HCT116 (cell line): ENCODE measurements around the gene FN3K. TPM values are rescaled to one million over a fixed set of nuclear protein-coding genes. Genes with fewer than 3 reads are reported as not detected.

Experiments used
- ATAC-seq: fragments of 200-7000 bp; cut with Tn5 transposase; 2 replicates; pipeline ENCODE4 v1.9.1; 2020; ENCODE audit warnings: mild to moderate bottlenecking, moderate library complexity
- BruUV-seq: library from RNA; stranded (reverse); fragments of 400-500 nt; replicated peaks from 2 replicates; lab custom pipeline; 2021; lab: Mats Ljungman, UMichigan
- CTCF ChIA-PET: fragments of 300-600 bp; sonication (Branson Sonifier 250); formaldehyde crosslinking; loops from one replicate; lab custom pipeline; 2021; ENCODE audit warnings: antibody characterized with exemption; lab: Charles Lee
- POLR2A ChIA-PET: fragments of 300-600, 350-600 bp; sonication (Branson Sonifier 250); formaldehyde crosslinking; loops from one replicate; lab custom pipeline; 2021; ENCODE audit warnings: antibody characterized with exemption; lab: Charles Lee
- RAD21 ChIA-PET, 2 experiments: fragments of 300-600 bp; sonication (Branson Sonifier 250); formaldehyde crosslinking; loops; one replicate each; lab custom pipeline; 2023; ENCODE audit warnings: low total read pairs in 2 of 2; ENCODE audit not compliant: uncharacterized antibody in 2 of 2, unreplicated experiment in 2 of 2, low non-redundant PET in 1 of 2; lab: Charles Lee
- DNase-seq: peaks from one replicate; pipeline ENCODE4 v3.0.0-alpha.2; 2010; ENCODE audit warnings: low read depth, low spot score
- H2AFZ ChIP-seq: fragments of 200-600 bp; shearing (Covaris generic), sonication (generic); 2 replicates; pipeline ENCODE4 v1.6.1; 2017; ENCODE audit warnings: low read depth, mixed run types, mixed read lengths, antibody characterized with exemption, low read length; ENCODE audit not compliant: poor library complexity, severe bottlenecking
- H3K27ac ChIP-seq: 2 replicates; pipeline ENCODE4 v1.5.1; 2012; ENCODE audit warnings: low read depth, low read length
- H3K27me3 ChIP-seq: fragments of 200-600 bp; sonication (generic); 2 replicates; pipeline ENCODE4 v1.6.1; 2016; ENCODE audit warnings: mixed run types, low read length, mixed read lengths; ENCODE audit not compliant: insufficient read depth
- H3K36me3 ChIP-seq, 2 experiments: fragments of 200-500 bp in 1 of 2; fragments of 200-600 bp in 1 of 2; sonication (Bioruptor generic) in 1 of 2; sonication (generic) in 1 of 2; 2 replicates each; pipeline versions ENCODE4 v1.5.1 to v1.6.1; 2014 to 2016; ENCODE audit warnings: low read length in 2 of 2, inconsistent platforms in 1 of 2, mixed read lengths in 1 of 2, mixed run types in 1 of 2; ENCODE audit not compliant: insufficient read depth in 2 of 2, control insufficient read depth in 1 of 2
- H3K4me1 ChIP-seq, 2 experiments: fragments of 200-600 bp in 1 of 2; sonication (generic) in 1 of 2; 2 replicates each; pipeline versions ENCODE4 v1.5.1 to v1.6.1; 2012 to 2017; ENCODE audit warnings: low read length in 2 of 2, inconsistent platforms in 1 of 2, mild to moderate bottlenecking in 1 of 2, mixed read lengths in 1 of 2, mixed run types in 1 of 2, moderate library complexity in 1 of 2; ENCODE audit not compliant: insufficient read depth in 2 of 2, control insufficient read depth in 1 of 2
- H3K4me2 ChIP-seq: fragments of 200-600 bp; sonication (generic); 2 replicates; pipeline ENCODE4 v1.6.1; 2017; ENCODE audit warnings: mixed run types, low read length, mixed read lengths
- H3K4me3 ChIP-seq, 2 experiments: fragments of 200-600 bp in 1 of 2; sonication (generic) in 1 of 2; replicated peaks in 1 of 2; 2 replicates each; pipeline ENCODE4 v1.5.1; 2011 to 2016; ENCODE audit warnings: low read length in 2 of 2, control low read depth in 1 of 2, low read depth in 1 of 2, mild to moderate bottlenecking in 1 of 2, mixed read lengths in 1 of 2, mixed run types in 1 of 2
- H3K79me2 ChIP-seq: fragments of 200-600 bp; sonication (generic); 2 replicates; pipeline ENCODE4 v1.6.1; 2017; ENCODE audit warnings: mild to moderate bottlenecking, mixed run types, low read length, moderate library complexity, mixed read lengths; ENCODE audit not compliant: insufficient read depth
- H3K9ac ChIP-seq: fragments of 200-600 bp; sonication (generic); 2 replicates; pipeline ENCODE4 v1.6.1; 2016; ENCODE audit warnings: low read length, mixed read lengths
- H3K9me2 ChIP-seq: fragments of 200-600 bp; sonication (generic), shearing (Covaris generic); 2 replicates; pipeline ENCODE4 v1.6.1; 2017; ENCODE audit warnings: mixed run types, mild to moderate bottlenecking, moderate library complexity; ENCODE audit not compliant: insufficient read depth
- H3K9me3 ChIP-seq, 2 experiments: fragments of 200-500 bp in 1 of 2; fragments of 200-600 bp in 1 of 2; sonication (Bioruptor generic) in 1 of 2; sonication (generic) in 1 of 2; 2 replicates each; pipeline ENCODE4 v1.6.1; 2014 to 2017; ENCODE audit warnings: low read length in 2 of 2, mixed read lengths in 2 of 2, inconsistent platforms in 1 of 2, low read depth in 1 of 2, mild to moderate bottlenecking in 1 of 2, mixed run types in 1 of 2, moderate library complexity in 1 of 2; ENCODE audit not compliant: control insufficient read depth in 1 of 2, insufficient read depth in 1 of 2
- H4K20me1 ChIP-seq: fragments of 200-600 bp; sonication (generic), shearing (Covaris generic); 2 replicates; pipeline ENCODE4 v1.6.1; 2017; ENCODE audit warnings: mixed run types, mild to moderate bottlenecking, moderate library complexity; ENCODE audit not compliant: insufficient read depth
- ATF3 ChIP-seq: IDR thresholded peaks from 2 replicates; pipeline ENCODE4 v1.6.1; 2012
- CBX3 ChIP-seq: IDR thresholded peaks from 2 replicates; pipeline ENCODE4 v1.6.1; 2012; ENCODE audit warnings: low read depth
- CEBPB ChIP-seq: IDR thresholded peaks from 2 replicates; pipeline ENCODE4 v1.6.1; 2012; ENCODE audit warnings: low read depth
- EGR1 ChIP-seq: IDR thresholded peaks from 2 replicates; pipeline ENCODE4 v1.6.1; 2012; ENCODE audit warnings: low read depth
- ELF1 ChIP-seq: IDR thresholded peaks from 2 replicates; pipeline ENCODE4 v1.6.1; 2012; ENCODE audit warnings: low read depth, borderline replicate concordance
- EZH2 ChIP-seq: fragments of 200-600 bp; sonication (generic); IDR thresholded peaks from 2 replicates; pipeline ENCODE4 v1.6.1; 2017; ENCODE audit warnings: antibody characterized with exemption, mixed run types
- EZH2phosphoT487 ChIP-seq: fragments of 200-600 bp; IDR thresholded peaks from 2 replicates; pipeline ENCODE4 v1.6.1; 2018; ENCODE audit warnings: antibody characterized with exemption, borderline replicate concordance
- FOSL1 ChIP-seq: IDR thresholded peaks from 2 replicates; pipeline ENCODE4 v1.6.1; 2012; ENCODE audit warnings: low read depth
- POLR2A ChIP-seq: IDR thresholded peaks from 2 replicates; pipeline ENCODE4 v1.7.0; 2011; ENCODE audit warnings: borderline replicate concordance; ENCODE audit not compliant: insufficient read depth, insufficient read length; ENCODE audit errors: extremely low read depth
- REST ChIP-seq: IDR thresholded peaks from 2 replicates; pipeline ENCODE4 v1.6.1; 2012; ENCODE audit warnings: low read depth
- SRF ChIP-seq: IDR thresholded peaks from 2 replicates; pipeline ENCODE4 v1.6.1; 2012; ENCODE audit warnings: low read depth
- TCF7L2 ChIP-seq: IDR thresholded peaks from 2 replicates; pipeline ENCODE4 v1.7.0; 2011; ENCODE audit warnings: borderline replicate concordance, inconsistent platforms; ENCODE audit not compliant: insufficient read depth, insufficient read length; ENCODE audit errors: extremely low read depth
- YY1 ChIP-seq: IDR thresholded peaks from 2 replicates; pipeline ENCODE4 v1.6.1; 2011; ENCODE audit warnings: low read length, low read depth, moderate library complexity, mild to moderate bottlenecking; ENCODE audit not compliant: insufficient replicate concordance; ENCODE audit errors: extremely low read depth
- ZBTB33 ChIP-seq: IDR thresholded peaks from 2 replicates; pipeline ENCODE4 v1.6.1; 2011; ENCODE audit warnings: mild to moderate bottlenecking, low read length, moderate library complexity; ENCODE audit not compliant: insufficient replicate concordance; ENCODE audit errors: extremely low read depth
- ZNF274 ChIP-seq: fragments of 200-500 bp; sonication (Bioruptor generic); IDR thresholded peaks from 2 replicates; pipeline ENCODE4 v1.6.1; 2014; ENCODE audit warnings: mild to moderate bottlenecking, low read depth, low read length, inconsistent platforms
- intact Hi-C: fragments of 100-400 bp; cut with micrococcal nuclease; formaldehyde crosslinking; loops from 2 replicates; pipeline ENCODE4 v1.10.0; 2022
- total RNA-seq: library from RNA; stranded (reverse); gene quantifications from one replicate; pipeline ENCODE4 v1.2.1, GENCODE V29; 2021; ENCODE audit not compliant: unreplicated experiment

The FN3K gene
- total RNA-seq, 1 experiment from 2014 or later, result 9.9 TPM

- POLR2A ChIA-PET, result no interaction called here
- intact Hi-C loops, result no loop called here
- Histone ChIP-seq H3K36me3 (peaks cover under 1 to 10% of the 10 kb centered on the region in 2 experiments; a peak in 2 of 4 replicates), H3K9me3 (peaks cover 23 to 25% of the 10 kb centered on the region in 2 experiments; a peak in 3 of 4 replicates), H3K4me3 (no peak overlapping the region), H3K9me2 (no peaks in the 10 kb centered on the region), H3K4me1 (peaks cover 0 to 7% of the 10 kb centered on the region in 2 experiments; a peak in 1 of 4 replicates), H3K79me2 (no peaks in the 10 kb centered on the region), H2AFZ (no peak overlapping the region), H3K27me3 (no peaks in the 10 kb centered on the region), H3K4me2 (no peak overlapping the region), H3K27ac (no peak overlapping the region), H3K9ac (no peak overlapping the region), H4K20me1 (no peaks in the 10 kb centered on the region)
- TF ChIP-seq EZH2phosphoT487 (no peak), EGR1 (no peak), TCF7L2 (no peak), ZBTB33 (no peak), CEBPB (no peak), POLR2A (no peak), FOSL1 (no peak), REST (no peak), ELF1 (no peak), SRF (no peak), EZH2 (no peak), YY1 (no peak), CBX3 (no peak), ATF3 (no peak), ZNF274 (no peak)
- ATAC-seq, result no peak
- no peak for DNase-seq
- no TSS peak for BruUV-seq
- RAD21 ChIA-PET, result no interaction called here
- CTCF ChIA-PET, result no interaction called here
Observed at GRCh38 chr17:82737967-82738877, 2.8 kb downstream of the FN3K start.
